ENCODE data around the gene MPV17L2. TPM values are rescaled to one million over a fixed set of nuclear protein-coding genes. Genes with fewer than 3 reads are reported as not detected.

MPV17L2 gene
- total and polyA plus RNA-seq, 2 of the 4 experiments (the other 2 are of a cell fraction), result 7.2 to 19.5 TPM

- TF ChIP-seq FOS (IDR thresholded peaks at IDR 0.05; ENCODE audit: low read depth, low read length) (no peak), RCOR1 (IDR thresholded peaks at IDR 0.05; ENCODE audit: insufficient replicate concordance, low read length) (no peak), BHLHE40 (IDR thresholded peaks at IDR 0.05; ENCODE audit: low read depth, low read length) (no peak)
Observed at GRCh38 chr19:18144906-18145305, 48.1 kb upstream of the MPV17L2 start (continued).

GRCh38 chr19:18145391-18145999 is 47.5 kb upstream of the MPV17L2 start:
- no peaks in the 10 kb centered on the region for H3K4me1 ChIP-seq (ENCODE audit: control insufficient read depth, insufficient read depth, low read length)
- H3K36me3 ChIP-seq (ENCODE audit: control insufficient read depth, insufficient read depth, low read length), result peaks cover 44% of the 10 kb centered on the region
- 94% methylated on average over 12 of the region's 19 CpGs; no CpG with 5 or more reads in 1 of the 2 experiments for WGBS, 2 experiments (ENCODE audit: extremely low coverage in 2 of 2, insufficient read length in 1 of 2)
- no peak overlapping the region for H2AK9ac ChIP-seq (replicated peaks; ENCODE audit: low read depth, low read length, poor library complexity)
- H3K56ac ChIP-seq (ENCODE audit: extremely low read depth, insufficient read depth, low read length), result no peak overlapping the region
- no peak overlapping the region for H2AK5ac ChIP-seq (ENCODE audit: low read depth, low read length)
- no peak overlapping the region for H4K8ac ChIP-seq (ENCODE audit: low read depth in 2 of 2, low read length in 2 of 2)
- in situ Hi-C loops (cut with MboI; ENCODE audit: low sequenced_read_pairs), result no loop called here
- POLR2A ChIA-PET (ENCODE audit: unreplicated experiment), result no interaction called here
- no peak for ATAC-seq (ENCODE audit: low read depth)
- H3K4me3 ChIP-seq (ENCODE audit: insufficient read depth, low read depth, low read length), result no peak overlapping the region
- H3K9ac ChIP-seq (ENCODE audit: low read depth, low read length), result no peak overlapping the region
- no TSS peak for BruUV-seq (replicated peaks)
- no peak overlapping the region for H2BK20ac ChIP-seq (ENCODE audit: low read depth, low read length)
- no peaks in the 10 kb centered on the region for H3K9me3 ChIP-seq (ENCODE audit: control insufficient read depth, insufficient read depth, low read length)
- no peak overlapping the region for H3K14ac ChIP-seq (replicated peaks; ENCODE audit: low read depth, low read length)
- no peak for DNase-seq
- no peak overlapping the region for H3K18ac ChIP-seq (ENCODE audit: low read depth, low read length)
- TF ChIP-seq NFE2L2 (IDR thresholded peaks at IDR 0.05; ENCODE audit: low read depth, low read length) (no peak), BHLHE40 (IDR thresholded peaks at IDR 0.05; ENCODE audit: low read depth, low read length) (no peak), FOS (IDR thresholded peaks at IDR 0.05; ENCODE audit: low read depth, low read length) (no peak), USF2 (IDR thresholded peaks at IDR 0.05; ENCODE audit: low read depth, low read length) (no peak), ELK1 (IDR thresholded peaks at IDR 0.05; ENCODE audit: borderline replicate concordance, low read depth, low read length) (no peak)
- no peaks in the 10 kb centered on the region for H3K79me1 ChIP-seq (ENCODE audit: low read depth in 1 of 2, low read length in 2 of 2)
- no peaks in the 10 kb centered on the region for H3K9me1 ChIP-seq (ENCODE audit: insufficient read depth, low read length)
- no peak overlapping the region for H3K23ac ChIP-seq (ENCODE audit: low read depth, low read length)
- no peak overlapping the region for H4K91ac ChIP-seq (ENCODE audit: insufficient read depth, low read depth, low read length)
- dilution Hi-C loops (cut with HindIII; ENCODE audit: low sequenced_read_pairs, unreplicated experiment), result no loop called here
- intact Hi-C loops (cut with micrococcal nuclease), result no loop called here
- no peak overlapping the region for H2BK120ac ChIP-seq (ENCODE audit: low read depth, low read length)
- no peak overlapping the region for H3K4ac ChIP-seq (ENCODE audit: low read depth, low read length)
- H2BK15ac ChIP-seq (ENCODE audit: low read depth, low read length), result no peak overlapping the region
- no peak overlapping the region for H3K4me2 ChIP-seq (ENCODE audit: low read depth, low read length)
- H2BK5ac ChIP-seq (ENCODE audit: low read depth, low read length, poor library complexity, severe bottlenecking), result no peak overlapping the region
- no peaks in the 10 kb centered on the region for H4K20me1 ChIP-seq (ENCODE audit: insufficient read depth, low read length)
- H4K5ac ChIP-seq (ENCODE audit: low read depth, low read length), result no peak overlapping the region
- CTCF ChIA-PET, result no interaction called here
- no peaks in the 10 kb centered on the region for H3K27me3 ChIP-seq (ENCODE audit: control insufficient read depth, insufficient read depth, low read length)
- H3K27ac ChIP-seq (ENCODE audit: insufficient read depth, low read length), result no peak overlapping the region
- no peak overlapping the region for H2AFZ ChIP-seq (replicated peaks; ENCODE audit: low read length, poor library complexity)

Measured in IMR-90 (cell line).